Esophagus squamous epithelium (tissue), 5 donors: Measurements from ENCODE around the gene MYO1C. TPM values are rescaled to one million over a fixed set of nuclear protein-coding genes. Genes with fewer than 3 reads are reported as not detected.
"Not testable (repeated sequence)": the region's sequence is repeated elsewhere in the genome, so short reads cannot be mapped to it uniquely, and the experiment has no call there.

Source experiments
- DNase-seq: peaks from one replicate; lab custom pipeline; 2025; lab: John Stamatoyannopoulos, UW
- H3K27ac ChIP-seq, 4 donors: fragments of 200-600 bp; sonication (generic); one replicate each; pipeline ENCODE4 v1.5.1; 2016 to 2019; ENCODE audit warnings: mild to moderate bottlenecking in 1 of 4
- H3K27me3 ChIP-seq, 4 donors: fragments of 200-600 bp; sonication (generic); 1 replicate in 3 of 4; 2 replicates in 1 of 4; pipeline versions ENCODE4 v1.5.1 to v1.6.0; 2017 to 2021; ENCODE audit warnings: antibody characterized with exemption in 1 of 4
- H3K36me3 ChIP-seq, 3 donors: fragments of 200-600 bp; sonication (generic); one replicate each; pipeline ENCODE4 v1.5.1; 2016 to 2019
- H3K4me1 ChIP-seq, 3 donors: fragments of 200-600 bp; sonication (generic); one replicate each; pipeline ENCODE4 v1.5.1; 2017 to 2019
- H3K4me3 ChIP-seq, 4 donors: fragments of 200-600 bp; sonication (generic); 1 replicate in 3 of 4; 2 replicates in 1 of 4; pipeline ENCODE4 v1.5.1; 2016 to 2019; ENCODE audit warnings: mild to moderate bottlenecking in 2 of 4, moderate library complexity in 1 of 4
- H3K9me3 ChIP-seq, 3 donors: fragments of 200-600 bp; sonication (generic); one replicate each; pipeline ENCODE4 v1.5.1; 2016 to 2019
- POLR2A ChIP-seq, 4 donors: fragments of 450-650 bp; IDR thresholded peaks; one replicate each; pipeline ENCODE4 v1.6.1; 2017; ENCODE audit warnings: antibody characterized with exemption in 4 of 4, mild to moderate bottlenecking in 4 of 4, moderate library complexity in 3 of 4
- WGBS, 2 donors: methylation state at CpG; one replicate each; pipeline ENCODE4 v1.1.5; 2018; 5-methylcytosine and 5-hydroxymethylcytosine counted together
- intact Hi-C: fragments of 100-400 bp; cut with DNase I; formaldehyde crosslinking; loops from one replicate; pipeline ENCODE4 v1.15.0; 2022
- total RNA-seq, 4 donors: library from RNA; depleted of rRNA; stranded (reverse); fragments of >200 nt; gene quantifications; one replicate each; pipeline ENCODE4 v1.1.0, GENCODE V29; 2016
- TF ChIP-seq, protein P1 (sequence below), 6 experiments: fragments of 450-650 bp in 4 of 6; fragments of 200-600 bp in 2 of 6; sonication (generic) in 2 of 6; IDR thresholded peaks; one replicate each; pipeline ENCODE4 v1.5.1; 2016 to 2019; ENCODE audit warnings: antibody characterized with exemption in 6 of 6, mild to moderate bottlenecking in 4 of 6, moderate library complexity in 4 of 6
- donor health status: DM: yes; HTN: yes; CAD: no.

MYO1C gene
- total RNA-seq, 4 donors from 2014 or later = 62.0 to 80.5 (median 64.2) TPM

- H3K27ac ChIP-seq = peak within 1 kb of the TSS; percentile 89 to 99 (median 98)
- peak in 3 of 4 donors; percentile 89 to 98 (median 92) for TF ChIP-seq POLR2A (IDR thresholded peaks at IDR 0.05)
- TF ChIP-seq, protein P1, sequence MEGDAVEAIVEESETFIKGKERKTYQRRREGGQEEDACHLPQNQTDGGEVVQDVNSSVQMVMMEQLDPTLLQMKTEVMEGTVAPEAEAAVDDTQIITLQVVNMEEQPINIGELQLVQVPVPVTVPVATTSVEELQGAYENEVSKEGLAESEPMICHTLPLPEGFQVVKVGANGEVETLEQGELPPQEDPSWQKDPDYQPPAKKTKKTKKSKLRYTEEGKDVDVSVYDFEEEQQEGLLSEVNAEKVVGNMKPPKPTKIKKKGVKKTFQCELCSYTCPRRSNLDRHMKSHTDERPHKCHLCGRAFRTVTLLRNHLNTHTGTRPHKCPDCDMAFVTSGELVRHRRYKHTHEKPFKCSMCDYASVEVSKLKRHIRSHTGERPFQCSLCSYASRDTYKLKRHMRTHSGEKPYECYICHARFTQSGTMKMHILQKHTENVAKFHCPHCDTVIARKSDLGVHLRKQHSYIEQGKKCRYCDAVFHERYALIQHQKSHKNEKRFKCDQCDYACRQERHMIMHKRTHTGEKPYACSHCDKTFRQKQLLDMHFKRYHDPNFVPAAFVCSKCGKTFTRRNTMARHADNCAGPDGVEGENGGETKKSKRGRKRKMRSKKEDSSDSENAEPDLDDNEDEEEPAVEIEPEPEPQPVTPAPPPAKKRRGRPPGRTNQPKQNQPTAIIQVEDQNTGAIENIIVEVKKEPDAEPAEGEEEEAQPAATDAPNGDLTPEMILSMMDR (IDR thresholded peaks at IDR 0.05) = peak in 2 of 6 experiments; percentile 18 to 27
- peak within 1 kb of the TSS; percentile 79 to 100 (median 92) for H3K4me3 ChIP-seq
- H3K4me1 ChIP-seq = peaks cover 32 to 66% (median 37%) of the 10 kb centered on the region in 3 donors
- intact Hi-C loops = no loop called here
- H3K27me3 ChIP-seq = no peaks in the 10 kb centered on the region
- 0% methylated on average over 3 to 8 of the region's 93 CpGs for WGBS, 2 donors
- H3K36me3 ChIP-seq = peaks cover 0 to 27% (median 0%) of the 10 kb centered on the region in 3 donors
- H3K9me3 ChIP-seq = no peaks in the 10 kb centered on the region
- peak; percentile 85 for DNase-seq
Measured at GRCh38 chr17:1455797-1456599, 36.5 kb downstream of the MYO1C start, which contains the start of gene CRK. TSS of gene CRK (minus strand) at chr17:1456232. CDS start at chr17:1456117, 115 bp downstream.

DNA sequence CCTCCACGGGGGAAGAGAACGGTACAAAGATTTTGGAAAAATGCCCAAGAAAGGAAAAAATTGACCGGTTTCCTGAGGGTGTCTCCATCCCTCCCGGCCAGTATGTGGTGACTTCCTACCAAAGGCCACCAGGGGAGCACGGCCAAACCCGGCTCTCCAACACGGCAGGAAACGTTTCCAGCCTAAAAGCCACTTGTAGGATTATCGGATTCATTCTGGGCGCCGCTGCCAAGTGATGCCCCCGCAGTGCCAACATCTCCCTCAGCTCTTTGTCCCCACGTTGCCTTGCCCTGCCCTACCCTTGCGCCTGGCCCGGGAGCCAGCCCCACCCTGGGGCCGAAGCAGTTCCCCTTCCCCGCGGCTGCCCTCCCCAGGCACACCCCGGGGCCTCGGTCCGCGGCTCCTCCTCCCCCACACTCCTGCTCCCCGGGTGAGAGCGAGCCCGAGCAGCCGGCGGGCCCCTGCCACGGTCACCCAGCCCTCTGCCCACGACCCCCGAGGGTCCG lies 37.1 kb downstream of the MYO1C start:
- H3K9me3 ChIP-seq = no peaks in the 10 kb centered on the region
- H3K4me3 ChIP-seq = peak overlapping the region; percentile 79 to 100 (median 92)
- intact Hi-C loops = no loop called here
- WGBS, 2 donors = 0 to 2% methylated on average over 4 to 11 of the region's 31 CpGs
- TF ChIP-seq POLR2A (IDR thresholded peaks at IDR 0.05) = peak in 1 of 4 donors; percentile 10
- TF ChIP-seq, protein P1 (IDR thresholded peaks at IDR 0.05) = peak; percentile 33 to 70 (median 58)
- no peaks in the 10 kb centered on the region for H3K27me3 ChIP-seq
- H3K36me3 ChIP-seq = peaks cover 0 to 32% (median 0%) of the 10 kb centered on the region in 3 donors
- no peak for DNase-seq
- H3K27ac ChIP-seq = peak overlapping the region; percentile 89 to 99 (median 98)
- H3K4me1 ChIP-seq = peaks cover 26 to 63% (median 35%) of the 10 kb centered on the region in 3 donors

GRCh38 chr17:1454541-1454940 lies 37.9 kb downstream of the MYO1C start:
- TF ChIP-seq POLR2A (IDR thresholded peaks at IDR 0.05) = no peak
- TF ChIP-seq, protein P1 (IDR thresholded peaks at IDR 0.05) = no peak
- WGBS, 2 donors = 26 to 51% methylated on average over 6 to 9 of the region's 9 CpGs
- H3K27ac ChIP-seq = peak overlapping the region; percentile 89 to 99 (median 98)
- H3K4me3 ChIP-seq = peak overlapping the region; percentile 79 to 100 (median 92)
- DNase-seq = no peak
- H3K36me3 ChIP-seq = peaks cover 0 to 40% (median 0%) of the 10 kb centered on the region in 3 donors
- intact Hi-C loops = no loop called here
- no peaks in the 10 kb centered on the region for H3K27me3 ChIP-seq
- no peaks in the 10 kb centered on the region for H3K9me3 ChIP-seq
- peaks cover 19 to 63% (median 27%) of the 10 kb centered on the region in 3 donors for H3K4me1 ChIP-seq

GRCh38 chr17:1453694-1454093 lies 38.8 kb downstream of the MYO1C start:
- peak overlapping the region in 1 of 4 donors; percentile 99 for H3K27ac ChIP-seq
- H3K4me1 ChIP-seq = peaks cover 19 to 71% (median 27%) of the 10 kb centered on the region in 3 donors
- DNase-seq, H3K9me3 ChIP-seq, H3K27me3 ChIP-seq, H3K4me3 ChIP-seq, intact Hi-C loops: not testable (repeated sequence)
- H3K36me3 ChIP-seq = peaks cover 0 to 49% (median 0%) of the 10 kb centered on the region in 3 donors
- 81 to 84% methylated on average over 11 of the region's 11 CpGs for WGBS, 2 donors

DNA sequence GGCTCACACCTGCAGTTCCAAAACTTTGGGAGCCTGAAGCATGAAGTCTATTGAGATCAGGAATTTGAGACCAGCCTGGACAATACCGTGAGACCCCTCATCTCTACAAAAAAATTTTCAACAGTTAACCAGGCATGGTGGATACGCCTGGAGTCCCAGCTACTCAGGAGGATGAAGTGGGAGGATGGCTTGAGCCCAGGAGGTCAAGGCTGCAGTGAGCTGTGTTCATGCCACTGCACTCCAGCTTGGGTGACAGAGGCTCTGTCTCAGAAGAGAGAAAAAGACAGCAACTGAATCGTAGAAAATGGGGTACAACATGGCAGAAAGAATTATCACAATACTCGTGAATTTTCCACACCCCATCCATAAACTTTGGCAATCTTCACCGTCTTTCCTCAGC lies 39.6 kb downstream of the MYO1C start:
- H3K36me3 ChIP-seq = peaks cover 0 to 55% (median 0%) of the 10 kb centered on the region in 3 donors
- intact Hi-C loops = no loop called here
- peaks cover 19 to 79% (median 29%) of the 10 kb centered on the region in 3 donors for H3K4me1 ChIP-seq
- WGBS, 2 donors = 56 to 68% methylated on average over 5 of the region's 5 CpGs
- H3K4me3 ChIP-seq = no peak overlapping the region
- H3K27me3 ChIP-seq = no peaks in the 10 kb centered on the region
- no peak for DNase-seq
- peak overlapping the region in 1 of 4 donors; percentile 99 for H3K27ac ChIP-seq
- H3K9me3 ChIP-seq = no peaks in the 10 kb centered on the region
- TF ChIP-seq, protein P1 (IDR thresholded peaks at IDR 0.05) = no peak
- TF ChIP-seq POLR2A (IDR thresholded peaks at IDR 0.05) = no peak

GRCh38 chr17:1450261-1450660 lies 42.2 kb downstream of the MYO1C start:
- Histone ChIP-seq H3K36me3 (peaks cover 0 to 58% (median 0%) of the 10 kb centered on the region in 3 donors), H3K4me1 (peaks cover 14 to 96% (median 36%) of the 10 kb centered on the region in 3 donors)
- WGBS, 2 donors = 94 to 98% methylated on average over 21 of the region's 21 CpGs
- H3K4me3 ChIP-seq, intact Hi-C loops, H3K27ac ChIP-seq, H3K9me3 ChIP-seq, DNase-seq, H3K27me3 ChIP-seq: not testable (repeated sequence)
